ENCODE data around the gene PCDH9. TPM values are rescaled to one million over a fixed set of nuclear protein-coding genes. Genes with fewer than 3 reads are reported as not detected.

PCDH9 gene
- total and polyA plus RNA-seq, 2 experiments from 2014 or later = 0.31 to 0.52 TPM

DNA sequence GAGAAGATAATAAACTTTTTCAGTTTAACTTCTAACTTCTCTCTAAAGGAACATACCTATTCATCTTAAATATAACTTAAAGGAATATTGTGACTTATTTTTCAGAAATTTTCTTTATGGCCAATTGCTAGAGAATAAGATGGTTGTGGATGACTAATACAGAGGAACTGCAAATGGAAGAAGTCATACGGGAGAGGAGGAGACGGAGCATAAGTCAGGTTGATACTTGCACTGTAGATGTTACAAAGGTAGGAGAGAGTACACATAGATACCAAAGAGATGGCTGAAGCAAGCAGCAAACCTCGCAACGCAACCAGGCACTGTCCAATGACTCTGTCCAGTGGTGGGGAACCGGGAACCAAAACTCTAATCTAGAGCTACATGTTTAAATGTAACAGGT lies 963.4 kb downstream of the PCDH9 start:
- Histone ChIP-seq H3K79me2 (replicated peaks; ENCODE audit: insufficient read depth) (no peaks in the 10 kb centered on the region), H2AFZ (no peak overlapping the region), H3F3A (replicated peaks; ENCODE audit: low read depth) (no peaks in the 10 kb centered on the region), H3K27me3 (ENCODE audit: insufficient read depth) (no peaks in the 10 kb centered on the region), H3K4me2 (no peak overlapping the region), H3K4me3 (no peak overlapping the region), H3K9me2 (ENCODE audit: insufficient read depth) (peaks cover 6% of the 10 kb centered on the region; the same call in 1 of the 2 replicates), H3K36me3 (ENCODE audit: insufficient read depth) (no peaks in the 10 kb centered on the region), H3K27ac (ENCODE audit: low read depth) (no peak overlapping the region), H3K4me1 (ENCODE audit: insufficient read depth) (no peaks in the 10 kb centered on the region), H4K20me1 (replicated peaks; ENCODE audit: insufficient read depth) (no peaks in the 10 kb centered on the region)
- Mint-ChIP-seq H3K27ac (no peak overlapping the region), H3K4me3 (no peak overlapping the region), H3K27me3 (ENCODE audit: insufficient read depth, low read depth, poor library complexity) (peaks cover 4% of the 10 kb centered on the region), H3K36me3 (ENCODE audit: low read depth) (no peaks in the 10 kb centered on the region), H3K9me3 (no peaks in the 10 kb centered on the region), H3K4me1 (no peaks in the 10 kb centered on the region; the same call in 2 of the 3 replicates)
- DNase-seq (ENCODE audit: low spot score) (no peak), ATAC-seq (no peak)
- TF ChIP-seq ZNF331 (CRISPR knock-in tag; IDR thresholded peaks at IDR 0.05; ENCODE audit: low read depth) (no peak), STAT1 (IDR thresholded peaks at IDR 0.05; ENCODE audit: unreplicated experiment) (no peak), EZH2 (IDR thresholded peaks at IDR 0.05; ENCODE audit: low read depth, unreplicated experiment) (no peak), POLR2AphosphoS5 (IDR thresholded peaks at IDR 0.05; ENCODE audit: low read depth) (no peak), ZNF114 (CRISPR knock-in tag; IDR thresholded peaks at IDR 0.05) (no peak), CREB1 (CRISPR knock-in tag; IDR thresholded peaks at IDR 0.05; ENCODE audit: low read depth) (no peak), EZH2phosphoT487 (IDR thresholded peaks at IDR 0.05; ENCODE audit: unreplicated experiment) (no peak), JUNB (IDR thresholded peaks at IDR 0.05; ENCODE audit: unreplicated experiment) (no peak), NANOG (IDR thresholded peaks at IDR 0.05; ENCODE audit: borderline replicate concordance) (no peak), ZNF462 (CRISPR knock-in tag; IDR thresholded peaks at IDR 0.05) (no peak)
- TF ChIP-seq, protein P1, sequence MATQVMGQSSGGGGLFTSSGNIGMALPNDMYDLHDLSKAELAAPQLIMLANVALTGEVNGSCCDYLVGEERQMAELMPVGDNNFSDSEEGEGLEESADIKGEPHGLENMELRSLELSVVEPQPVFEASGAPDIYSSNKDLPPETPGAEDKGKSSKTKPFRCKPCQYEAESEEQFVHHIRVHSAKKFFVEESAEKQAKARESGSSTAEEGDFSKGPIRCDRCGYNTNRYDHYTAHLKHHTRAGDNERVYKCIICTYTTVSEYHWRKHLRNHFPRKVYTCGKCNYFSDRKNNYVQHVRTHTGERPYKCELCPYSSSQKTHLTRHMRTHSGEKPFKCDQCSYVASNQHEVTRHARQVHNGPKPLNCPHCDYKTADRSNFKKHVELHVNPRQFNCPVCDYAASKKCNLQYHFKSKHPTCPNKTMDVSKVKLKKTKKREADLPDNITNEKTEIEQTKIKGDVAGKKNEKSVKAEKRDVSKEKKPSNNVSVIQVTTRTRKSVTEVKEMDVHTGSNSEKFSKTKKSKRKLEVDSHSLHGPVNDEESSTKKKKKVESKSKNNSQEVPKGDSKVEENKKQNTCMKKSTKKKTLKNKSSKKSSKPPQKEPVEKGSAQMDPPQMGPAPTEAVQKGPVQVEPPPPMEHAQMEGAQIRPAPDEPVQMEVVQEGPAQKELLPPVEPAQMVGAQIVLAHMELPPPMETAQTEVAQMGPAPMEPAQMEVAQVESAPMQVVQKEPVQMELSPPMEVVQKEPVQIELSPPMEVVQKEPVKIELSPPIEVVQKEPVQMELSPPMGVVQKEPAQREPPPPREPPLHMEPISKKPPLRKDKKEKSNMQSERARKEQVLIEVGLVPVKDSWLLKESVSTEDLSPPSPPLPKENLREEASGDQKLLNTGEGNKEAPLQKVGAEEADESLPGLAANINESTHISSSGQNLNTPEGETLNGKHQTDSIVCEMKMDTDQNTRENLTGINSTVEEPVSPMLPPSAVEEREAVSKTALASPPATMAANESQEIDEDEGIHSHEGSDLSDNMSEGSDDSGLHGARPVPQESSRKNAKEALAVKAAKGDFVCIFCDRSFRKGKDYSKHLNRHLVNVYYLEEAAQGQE (IDR thresholded peaks at IDR 0.05; ENCODE audit: unreplicated experiment) = no peak
- TF ChIP-seq, protein P2, sequence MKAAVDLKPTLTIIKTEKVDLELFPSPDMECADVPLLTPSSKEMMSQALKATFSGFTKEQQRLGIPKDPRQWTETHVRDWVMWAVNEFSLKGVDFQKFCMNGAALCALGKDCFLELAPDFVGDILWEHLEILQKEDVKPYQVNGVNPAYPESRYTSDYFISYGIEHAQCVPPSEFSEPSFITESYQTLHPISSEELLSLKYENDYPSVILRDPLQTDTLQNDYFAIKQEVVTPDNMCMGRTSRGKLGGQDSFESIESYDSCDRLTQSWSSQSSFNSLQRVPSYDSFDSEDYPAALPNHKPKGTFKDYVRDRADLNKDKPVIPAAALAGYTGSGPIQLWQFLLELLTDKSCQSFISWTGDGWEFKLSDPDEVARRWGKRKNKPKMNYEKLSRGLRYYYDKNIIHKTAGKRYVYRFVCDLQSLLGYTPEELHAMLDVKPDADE (IDR thresholded peaks at IDR 0.05) = no peak
- TF ChIP-seq, protein P3, sequence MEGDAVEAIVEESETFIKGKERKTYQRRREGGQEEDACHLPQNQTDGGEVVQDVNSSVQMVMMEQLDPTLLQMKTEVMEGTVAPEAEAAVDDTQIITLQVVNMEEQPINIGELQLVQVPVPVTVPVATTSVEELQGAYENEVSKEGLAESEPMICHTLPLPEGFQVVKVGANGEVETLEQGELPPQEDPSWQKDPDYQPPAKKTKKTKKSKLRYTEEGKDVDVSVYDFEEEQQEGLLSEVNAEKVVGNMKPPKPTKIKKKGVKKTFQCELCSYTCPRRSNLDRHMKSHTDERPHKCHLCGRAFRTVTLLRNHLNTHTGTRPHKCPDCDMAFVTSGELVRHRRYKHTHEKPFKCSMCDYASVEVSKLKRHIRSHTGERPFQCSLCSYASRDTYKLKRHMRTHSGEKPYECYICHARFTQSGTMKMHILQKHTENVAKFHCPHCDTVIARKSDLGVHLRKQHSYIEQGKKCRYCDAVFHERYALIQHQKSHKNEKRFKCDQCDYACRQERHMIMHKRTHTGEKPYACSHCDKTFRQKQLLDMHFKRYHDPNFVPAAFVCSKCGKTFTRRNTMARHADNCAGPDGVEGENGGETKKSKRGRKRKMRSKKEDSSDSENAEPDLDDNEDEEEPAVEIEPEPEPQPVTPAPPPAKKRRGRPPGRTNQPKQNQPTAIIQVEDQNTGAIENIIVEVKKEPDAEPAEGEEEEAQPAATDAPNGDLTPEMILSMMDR (conservative IDR thresholded peaks at IDR 0.05; ENCODE audit: low read depth in 2 of 2) = no peak

Data from GM23338 (cell line).